Breast epithelium (tissue), 4 donors: Measurements from ENCODE around the gene PDE4D. TPM values are rescaled to one million over a fixed set of nuclear protein-coding genes. Genes with fewer than 3 reads are reported as not detected.

Source experiments
- DNase-seq, 2 donors: peaks; one replicate each; pipeline ENCODE4 v3.0.0-alpha.2; 2019; ENCODE audit warnings: low spot score in 2 of 2
- H3K27ac ChIP-seq, 2 donors: fragments of 200-600 bp; sonication (generic) in 1 of 2; one replicate each; pipeline ENCODE4 v1.5.1; 2016 to 2019; ENCODE audit warnings: mild to moderate bottlenecking in 1 of 2
- H3K27me3 ChIP-seq, 2 donors: fragments of 200-600 bp; sonication (generic) in 1 of 2; one replicate each; pipeline versions ENCODE4 v1.5.1 to v1.6.0; 2017 to 2019; ENCODE audit warnings: control low read depth in 1 of 2, mild to moderate bottlenecking in 1 of 2
- H3K36me3 ChIP-seq: fragments of 200-600 bp; one replicate; pipeline ENCODE4 v1.5.1; 2019
- H3K4me1 ChIP-seq, 2 donors: fragments of 200-600 bp; sonication (generic); one replicate each; pipeline ENCODE4 v1.5.1; 2016 to 2019; ENCODE audit warnings: control low read depth in 1 of 2
- H3K4me3 ChIP-seq, 3 donors: fragments of 200-600 bp; sonication (generic); 1 replicate in 2 of 3; 2 replicates in 1 of 3; pipeline ENCODE4 v1.5.1; 2016 to 2019; ENCODE audit warnings: mild to moderate bottlenecking in 3 of 3, moderate library complexity in 2 of 3
- H3K9me3 ChIP-seq, 2 donors: fragments of 200-600 bp; sonication (generic) in 1 of 2; one replicate each; pipeline ENCODE4 v1.5.1; 2016 to 2019; ENCODE audit warnings: control low read depth in 1 of 2
- CTCF ChIP-seq, 3 donors: fragments of 450-650 bp; IDR thresholded peaks; one replicate each; pipeline ENCODE4 v1.5.1; 2016 to 2017; ENCODE audit warnings: antibody characterized with exemption in 3 of 3, mild to moderate bottlenecking in 3 of 3, moderate library complexity in 3 of 3
- POLR2A ChIP-seq: fragments of 450-650 bp; IDR thresholded peaks from one replicate; pipeline ENCODE4 v1.6.1; 2016; ENCODE audit warnings: antibody characterized with exemption, mild to moderate bottlenecking, moderate library complexity
- POLR2AphosphoS5 ChIP-seq, 3 donors: sonication (generic); formaldehyde crosslinking; IDR thresholded peaks; one replicate each; pipeline ENCODE4 v1.6.1; 2017; ENCODE audit warnings: antibody characterized with exemption in 3 of 3
- intact Hi-C: fragments of 100-400 bp; cut with DNase I; formaldehyde crosslinking; loops from one replicate; pipeline ENCODE4 v1.15.1; 2023; ENCODE audit warnings: low total_unique reads
- total RNA-seq, 3 donors: library from RNA; depleted of rRNA; stranded (reverse); fragments of >200 nt; gene quantifications; one replicate each; pipeline ENCODE4 v1.1.0, GENCODE V29; 2016

The PDE4D gene
- total RNA-seq, 3 donors from 2014 or later = 14.4 to 37.4 (median 28.2) TPM

DNA sequence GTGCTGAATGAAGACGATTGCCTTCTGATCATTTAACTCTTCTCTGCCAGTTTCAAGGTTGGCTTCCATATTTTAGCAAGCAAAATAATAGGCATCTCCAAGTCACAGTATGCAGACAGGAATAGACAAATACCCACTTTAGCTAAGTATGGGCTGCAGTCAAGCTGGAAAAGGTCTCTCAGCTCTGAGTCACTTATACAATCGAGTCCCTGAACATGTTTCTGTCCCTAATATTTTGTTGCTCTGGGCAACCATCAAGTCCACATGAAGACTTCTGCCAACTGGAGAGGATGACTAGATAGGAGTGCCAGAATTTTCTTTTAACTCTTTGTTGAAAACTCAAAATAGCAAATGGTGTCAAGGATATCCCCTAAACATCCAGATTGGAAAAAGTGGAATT is 735.4 kb downstream of the PDE4D start:
- Histone ChIP-seq H3K4me3 (no peak overlapping the region), H3K36me3 (no peaks in the 10 kb centered on the region), H3K9me3 (no peaks in the 10 kb centered on the region), H3K27ac (no peak overlapping the region), H3K27me3 (no peaks in the 10 kb centered on the region), H3K4me1 (no peaks in the 10 kb centered on the region)
- intact Hi-C loops = no loop called here
- TF ChIP-seq POLR2A = no peak
- no peak for TF ChIP-seq POLR2AphosphoS5 (IDR thresholded peaks at IDR 0.05)
- no peak for TF ChIP-seq CTCF (IDR thresholded peaks at IDR 0.05)
- no peak for DNase-seq

GRCh38 chr5:59157068-59157467 is 736.5 kb downstream of the PDE4D start:
- H3K27me3 ChIP-seq = no peaks in the 10 kb centered on the region
- no peak overlapping the region for H3K4me3 ChIP-seq
- no peaks in the 10 kb centered on the region for H3K36me3 ChIP-seq
- TF ChIP-seq POLR2AphosphoS5 (IDR thresholded peaks at IDR 0.05) (no peak), CTCF (IDR thresholded peaks at IDR 0.05) (no peak), POLR2A (no peak)
- intact Hi-C loops = no loop called here
- no peaks in the 10 kb centered on the region for H3K9me3 ChIP-seq
- no peak for DNase-seq
- no peaks in the 10 kb centered on the region for H3K4me1 ChIP-seq
- H3K27ac ChIP-seq = no peak overlapping the region

- H3K9me3 ChIP-seq = no peaks in the 10 kb centered on the region
- intact Hi-C loops = no loop called here
- TF ChIP-seq CTCF (IDR thresholded peaks at IDR 0.05) (no peak), POLR2AphosphoS5 (IDR thresholded peaks at IDR 0.05) (no peak), POLR2A (no peak)
These were observed 740.8 kb downstream of the PDE4D start for GRCh38 chr5:59152701-59153245.

DNA sequence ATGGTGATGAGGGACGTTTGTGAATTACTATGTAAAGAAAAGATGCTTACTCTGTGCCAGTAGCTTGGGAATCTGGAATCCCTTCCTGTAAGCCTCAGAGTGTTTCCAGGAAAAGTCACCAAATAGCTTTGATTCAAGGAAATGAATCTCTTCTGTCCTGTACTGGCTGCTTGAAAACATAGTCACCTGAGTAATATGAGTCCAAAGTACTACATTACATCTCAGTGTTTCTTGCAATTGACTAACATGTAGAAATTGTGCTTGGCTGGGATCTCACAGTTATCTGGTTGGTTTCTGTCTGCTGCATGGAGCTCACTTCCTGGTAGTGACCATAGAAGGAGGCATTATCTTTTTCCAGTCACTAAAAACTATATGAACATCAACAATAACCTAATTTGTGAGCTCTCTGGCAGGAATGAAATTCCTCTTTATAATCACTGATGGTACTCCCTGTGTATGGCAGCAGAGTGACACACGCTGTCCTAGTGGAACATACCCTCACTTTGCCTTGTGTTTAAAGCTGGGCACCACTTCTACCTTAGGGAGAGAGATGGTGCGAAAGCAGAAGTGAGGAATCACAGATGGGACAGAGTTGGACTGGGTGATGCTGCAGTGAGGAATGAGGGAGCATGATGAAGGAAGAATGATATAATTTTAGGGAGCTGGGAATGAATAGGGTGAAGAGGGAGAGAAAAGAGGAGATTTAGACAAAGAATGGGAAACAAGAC is 742.2 kb downstream of the PDE4D start:
- H3K36me3 ChIP-seq = no peaks in the 10 kb centered on the region
- no peak overlapping the region for H3K4me3 ChIP-seq
- no peaks in the 10 kb centered on the region for H3K4me1 ChIP-seq
- H3K9me3 ChIP-seq = no peaks in the 10 kb centered on the region
- DNase-seq = no peak
- no peak for TF ChIP-seq POLR2AphosphoS5 (IDR thresholded peaks at IDR 0.05)
- TF ChIP-seq POLR2A = no peak
- no peak for TF ChIP-seq CTCF (IDR thresholded peaks at IDR 0.05)
- no peak overlapping the region for H3K27ac ChIP-seq
- intact Hi-C loops = no loop called here
- H3K27me3 ChIP-seq = no peaks in the 10 kb centered on the region

More at GRCh38 chr5:59152701-59153245, 740.8 kb downstream of the PDE4D start:
- H3K4me1 ChIP-seq = no peaks in the 10 kb centered on the region
- H3K27ac ChIP-seq = no peak overlapping the region
- H3K4me3 ChIP-seq = no peak overlapping the region
- no peak for DNase-seq
- H3K27me3 ChIP-seq = no peaks in the 10 kb centered on the region
- no peaks in the 10 kb centered on the region for H3K36me3 ChIP-seq

DNA sequence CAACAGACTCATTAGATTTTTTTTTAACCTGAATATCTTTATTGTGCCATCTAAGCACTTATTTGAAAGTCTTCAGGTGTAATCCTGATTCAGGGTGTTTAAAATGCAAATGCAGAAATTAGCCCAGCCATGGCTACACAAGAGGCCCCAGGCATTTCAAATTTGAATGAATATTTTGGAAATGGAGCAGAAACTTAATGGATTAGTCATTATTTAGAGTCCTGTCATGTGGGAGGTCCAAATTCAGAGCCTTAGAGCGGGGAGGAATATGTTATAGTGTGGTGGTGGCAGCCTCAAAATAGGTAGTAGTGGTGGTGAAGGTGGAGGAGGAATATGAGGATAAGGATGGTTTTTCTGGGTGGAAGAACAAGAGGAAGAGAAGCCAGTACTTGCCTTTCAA is 743.7 kb downstream of the PDE4D start:
- DNase-seq = no peak
- Histone ChIP-seq H3K27me3 (no peaks in the 10 kb centered on the region), H3K9me3 (no peaks in the 10 kb centered on the region), H3K36me3 (no peaks in the 10 kb centered on the region), H3K4me1 (no peaks in the 10 kb centered on the region), H3K27ac (no peak overlapping the region), H3K4me3 (no peak overlapping the region)
- no peak for TF ChIP-seq POLR2A
- no peak for TF ChIP-seq POLR2AphosphoS5 (IDR thresholded peaks at IDR 0.05)
- no peak for TF ChIP-seq CTCF (IDR thresholded peaks at IDR 0.05)
- intact Hi-C loops = no loop called here
